ENCODE measurements around the gene PYCARD.

DNA sequence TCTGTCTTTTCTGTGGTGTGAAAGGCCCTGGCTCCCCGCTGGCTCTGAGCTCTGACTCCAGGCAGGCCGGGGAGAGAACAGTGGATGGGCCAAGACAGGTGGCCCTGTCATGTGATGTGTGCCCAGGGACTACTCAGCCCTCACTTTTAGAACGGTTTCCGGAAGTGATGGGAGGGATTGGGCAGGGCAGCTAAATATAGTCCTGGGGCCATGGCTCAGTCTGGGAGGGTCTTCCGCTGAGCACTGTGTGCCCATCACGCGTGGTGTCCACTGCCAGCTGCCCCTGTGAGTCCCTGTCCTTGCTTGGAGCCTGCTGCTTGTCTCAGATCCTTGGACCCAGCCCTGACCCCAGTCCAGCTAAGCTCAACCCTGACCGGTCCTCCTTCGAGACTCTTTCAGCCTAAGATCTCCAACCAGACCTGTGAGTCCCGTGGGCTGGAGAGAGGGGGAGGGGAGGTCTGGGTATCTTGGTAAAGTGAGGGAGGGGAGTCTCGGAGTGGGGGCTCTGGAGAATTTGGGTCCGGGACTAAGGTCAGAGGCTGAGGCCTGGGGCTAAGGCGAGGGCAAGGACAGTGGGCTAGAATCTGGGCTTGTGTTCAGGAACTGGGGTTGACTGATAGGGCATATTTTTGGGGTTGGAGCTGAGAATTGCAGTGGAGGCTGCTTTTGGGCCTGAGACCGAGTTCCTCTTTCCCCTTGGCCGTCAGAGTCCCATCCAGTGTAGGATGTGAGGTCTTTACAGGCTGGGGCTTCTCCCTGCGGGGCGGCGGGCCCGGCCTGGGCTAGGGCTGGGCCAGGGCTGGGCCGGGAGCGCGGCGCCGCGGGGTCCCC, 11.5 kb upstream of the PYCARD start, which contains the start of gene TRIM72:
- TF ChIP-seq, protein P1, sequence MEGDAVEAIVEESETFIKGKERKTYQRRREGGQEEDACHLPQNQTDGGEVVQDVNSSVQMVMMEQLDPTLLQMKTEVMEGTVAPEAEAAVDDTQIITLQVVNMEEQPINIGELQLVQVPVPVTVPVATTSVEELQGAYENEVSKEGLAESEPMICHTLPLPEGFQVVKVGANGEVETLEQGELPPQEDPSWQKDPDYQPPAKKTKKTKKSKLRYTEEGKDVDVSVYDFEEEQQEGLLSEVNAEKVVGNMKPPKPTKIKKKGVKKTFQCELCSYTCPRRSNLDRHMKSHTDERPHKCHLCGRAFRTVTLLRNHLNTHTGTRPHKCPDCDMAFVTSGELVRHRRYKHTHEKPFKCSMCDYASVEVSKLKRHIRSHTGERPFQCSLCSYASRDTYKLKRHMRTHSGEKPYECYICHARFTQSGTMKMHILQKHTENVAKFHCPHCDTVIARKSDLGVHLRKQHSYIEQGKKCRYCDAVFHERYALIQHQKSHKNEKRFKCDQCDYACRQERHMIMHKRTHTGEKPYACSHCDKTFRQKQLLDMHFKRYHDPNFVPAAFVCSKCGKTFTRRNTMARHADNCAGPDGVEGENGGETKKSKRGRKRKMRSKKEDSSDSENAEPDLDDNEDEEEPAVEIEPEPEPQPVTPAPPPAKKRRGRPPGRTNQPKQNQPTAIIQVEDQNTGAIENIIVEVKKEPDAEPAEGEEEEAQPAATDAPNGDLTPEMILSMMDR (IDR thresholded peaks at IDR 0.05; ENCODE audit: poor library complexity): no peak
- no peak for TF ChIP-seq EZH2phosphoT487 (IDR thresholded peaks at IDR 0.05; ENCODE audit: low read depth, severe bottlenecking, unreplicated experiment)
